Testis (tissue), 2 donors: ENCODE data around the gene THADA.

Experiments
- CTCF ChIP-seq, 3 experiments: fragments of 450-650 bp in 2 of 3; fragments of 200-600 bp in 1 of 3; sonication (generic) in 1 of 3; IDR thresholded peaks; one replicate each; pipeline ENCODE4 v1.5.1; 2016 to 2019; ENCODE audit warnings: antibody characterized with exemption in 3 of 3, mild to moderate bottlenecking in 2 of 3, moderate library complexity in 1 of 3
- POLR2A ChIP-seq: fragments of 450-650 bp; IDR thresholded peaks from one replicate; pipeline ENCODE4 v1.6.1; 2017; ENCODE audit warnings: antibody characterized with exemption, mild to moderate bottlenecking, moderate library complexity

- TF ChIP-seq CTCF (IDR thresholded peaks at IDR 0.05) (no peak), POLR2A (no peak)
These were observed 398.9 kb downstream of the THADA start for GRCh38 chr2:43196768-43197587.
